ENCODE data around the gene XRCC4.

DNA sequence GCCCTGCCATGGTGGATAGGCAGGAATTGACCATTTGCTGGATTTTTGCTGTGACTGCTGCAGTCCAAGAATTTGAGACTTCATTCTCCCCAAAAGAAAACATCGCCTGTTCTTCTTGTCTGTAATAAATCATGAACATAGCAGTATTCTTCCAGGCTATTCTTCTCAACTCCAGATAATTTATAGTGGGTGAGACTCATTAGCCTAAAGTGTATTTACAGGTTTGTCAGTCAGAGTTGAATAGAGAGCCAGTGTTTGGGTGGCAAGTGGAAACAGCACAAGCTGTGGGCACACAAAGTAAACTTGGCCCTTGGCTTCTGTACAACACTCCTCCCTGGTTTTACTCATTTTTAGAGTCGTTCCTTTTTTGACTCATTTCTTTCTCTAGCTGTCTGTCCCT lies 266.0 kb downstream of the XRCC4 start:
- TF ChIP-seq, protein P1, sequence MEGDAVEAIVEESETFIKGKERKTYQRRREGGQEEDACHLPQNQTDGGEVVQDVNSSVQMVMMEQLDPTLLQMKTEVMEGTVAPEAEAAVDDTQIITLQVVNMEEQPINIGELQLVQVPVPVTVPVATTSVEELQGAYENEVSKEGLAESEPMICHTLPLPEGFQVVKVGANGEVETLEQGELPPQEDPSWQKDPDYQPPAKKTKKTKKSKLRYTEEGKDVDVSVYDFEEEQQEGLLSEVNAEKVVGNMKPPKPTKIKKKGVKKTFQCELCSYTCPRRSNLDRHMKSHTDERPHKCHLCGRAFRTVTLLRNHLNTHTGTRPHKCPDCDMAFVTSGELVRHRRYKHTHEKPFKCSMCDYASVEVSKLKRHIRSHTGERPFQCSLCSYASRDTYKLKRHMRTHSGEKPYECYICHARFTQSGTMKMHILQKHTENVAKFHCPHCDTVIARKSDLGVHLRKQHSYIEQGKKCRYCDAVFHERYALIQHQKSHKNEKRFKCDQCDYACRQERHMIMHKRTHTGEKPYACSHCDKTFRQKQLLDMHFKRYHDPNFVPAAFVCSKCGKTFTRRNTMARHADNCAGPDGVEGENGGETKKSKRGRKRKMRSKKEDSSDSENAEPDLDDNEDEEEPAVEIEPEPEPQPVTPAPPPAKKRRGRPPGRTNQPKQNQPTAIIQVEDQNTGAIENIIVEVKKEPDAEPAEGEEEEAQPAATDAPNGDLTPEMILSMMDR (IDR thresholded peaks at IDR 0.05): no peak
- TF ChIP-seq POLR2A (IDR thresholded peaks at IDR 0.05): no peak

All from heart left ventricle (tissue), 13 donors.